NK-92 (cell line): Measurements from ENCODE around the gene NT5C3B.
"Not testable (repeated sequence)": the region's sequence is repeated elsewhere in the genome, so short reads cannot be mapped to it uniquely, and the experiment has no call there.

Experiments
- DNase-seq: peaks from one replicate; lab custom pipeline; 2025; ENCODE audit not compliant: unreplicated experiment; lab: John Stamatoyannopoulos, UW

NT5C3B gene

DNA sequence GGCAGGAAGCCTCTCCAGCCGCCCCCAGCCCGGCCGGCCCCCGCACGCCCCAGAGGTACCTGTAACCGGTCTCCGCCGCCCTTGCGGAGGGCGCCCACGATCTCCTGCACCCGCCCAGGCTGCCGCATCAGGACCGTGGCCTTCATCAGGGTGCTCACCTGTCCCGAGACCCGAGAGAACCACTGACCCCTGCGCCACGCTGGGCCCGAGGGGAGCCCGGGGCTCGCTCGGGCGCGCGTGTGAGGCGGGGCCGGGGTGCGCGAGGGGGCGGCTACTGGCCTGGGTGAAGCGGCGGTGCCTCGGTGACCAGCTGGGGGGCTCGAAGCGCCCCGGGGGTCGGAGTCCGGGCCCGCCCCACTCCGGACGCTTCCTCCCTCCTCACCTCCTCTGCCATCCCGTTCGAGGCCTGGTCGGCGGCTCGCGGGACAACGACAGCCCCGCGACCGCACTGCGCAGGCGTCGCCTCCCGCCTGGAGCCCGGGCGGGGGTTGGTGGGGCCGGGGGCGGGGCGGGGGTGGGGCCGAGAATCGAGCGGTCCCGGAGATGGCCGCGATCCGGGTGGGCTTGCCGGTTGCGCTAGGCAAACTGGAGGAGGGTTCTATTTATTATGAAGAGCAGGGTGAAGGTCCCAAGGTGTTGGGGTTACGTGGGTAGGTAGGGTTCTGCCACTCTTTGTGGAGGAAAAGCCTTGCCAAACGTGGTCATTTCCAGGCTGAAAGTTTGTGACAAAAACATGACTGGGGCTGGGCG lies at the start of gene NT5C3B:
Gene NT5C3B (minus strand): TSS at position 433 of the 750 bp plus-strand sequence. CDS start 39 bp downstream, at position 394.
- no peak for DNase-seq

DNA sequence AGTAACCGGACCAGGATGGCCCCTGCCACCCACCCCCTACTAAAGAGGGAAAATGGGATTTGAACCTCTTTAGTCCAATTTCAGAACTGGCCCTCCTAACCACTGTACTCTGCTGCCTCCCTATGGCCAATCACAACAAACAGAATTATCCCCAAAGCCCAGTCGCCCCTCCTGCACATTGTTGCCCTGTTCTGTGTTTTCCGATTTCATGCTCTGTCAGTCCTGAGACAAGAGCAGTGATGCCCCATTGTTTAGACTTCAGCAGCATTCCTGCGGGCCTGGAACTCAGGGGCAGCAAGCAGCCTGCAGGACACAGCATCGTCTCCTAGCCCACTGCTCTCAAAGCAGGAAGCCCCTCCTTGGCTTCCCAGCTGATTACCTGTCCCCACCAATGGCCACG lies 49.7 kb upstream of the NT5C3B start:
- no peak for DNase-seq

DNA sequence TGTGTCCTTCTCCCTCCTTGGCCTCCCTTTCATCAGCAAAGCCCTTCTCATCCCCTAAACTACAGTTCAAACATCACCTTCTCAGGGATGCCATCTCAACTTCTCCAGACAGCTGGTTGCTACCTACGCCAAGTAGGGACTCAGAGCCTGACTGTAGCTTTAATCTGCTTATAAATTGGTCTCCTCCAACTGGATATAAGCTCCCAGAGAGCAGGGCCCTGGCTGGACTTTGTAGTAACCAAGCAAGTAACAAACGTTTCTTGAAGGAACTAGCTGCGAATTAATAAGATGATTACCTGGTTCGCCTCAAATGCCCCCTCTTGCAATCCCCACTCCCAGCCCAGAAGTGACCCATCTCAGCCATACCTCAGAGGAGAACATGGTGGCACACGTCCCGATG lies 46.7 kb upstream of the NT5C3B start:
- DNase-seq: no peak

DNA sequence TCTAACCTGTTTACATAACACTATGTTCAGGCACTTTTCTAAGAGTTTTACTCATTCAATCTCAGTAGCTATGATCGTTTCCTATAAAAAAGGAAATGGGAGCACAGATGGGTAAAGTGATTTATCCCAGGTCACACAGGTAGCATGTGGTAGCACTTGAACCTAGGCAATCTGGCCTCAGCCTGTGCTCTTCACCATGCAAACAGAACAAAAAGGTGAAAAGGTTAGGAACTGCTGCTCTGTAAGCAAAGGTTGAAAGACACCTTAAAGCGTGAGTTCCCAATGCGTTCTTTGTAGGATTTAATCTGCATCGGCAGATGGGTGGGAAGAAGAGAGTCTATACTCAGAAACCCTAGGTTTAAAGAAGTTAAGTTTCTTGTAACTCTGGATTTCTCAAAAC lies 44.1 kb upstream of the NT5C3B start:
- no peak for DNase-seq

DNA sequence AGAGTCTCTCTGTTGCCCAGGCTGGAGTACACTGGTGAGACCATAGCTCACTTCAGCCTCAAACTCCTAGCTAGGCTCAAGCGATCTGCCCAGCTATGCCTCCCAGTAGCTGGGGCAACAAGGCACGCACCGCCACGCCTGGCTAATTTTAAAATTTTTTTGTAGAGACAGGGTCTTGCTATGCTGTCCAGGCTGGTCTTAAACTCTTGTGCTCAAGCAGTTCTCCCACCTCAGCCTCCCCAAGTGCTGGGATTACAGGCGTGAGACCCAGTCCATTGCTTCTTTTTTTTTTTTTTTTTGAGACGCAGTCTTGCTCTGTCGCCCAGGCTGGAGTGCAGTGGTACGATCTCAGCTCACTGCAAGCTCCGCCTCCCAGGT lies 38.2 kb upstream of the NT5C3B start:
- DNase-seq: not testable (repeated sequence)

DNA sequence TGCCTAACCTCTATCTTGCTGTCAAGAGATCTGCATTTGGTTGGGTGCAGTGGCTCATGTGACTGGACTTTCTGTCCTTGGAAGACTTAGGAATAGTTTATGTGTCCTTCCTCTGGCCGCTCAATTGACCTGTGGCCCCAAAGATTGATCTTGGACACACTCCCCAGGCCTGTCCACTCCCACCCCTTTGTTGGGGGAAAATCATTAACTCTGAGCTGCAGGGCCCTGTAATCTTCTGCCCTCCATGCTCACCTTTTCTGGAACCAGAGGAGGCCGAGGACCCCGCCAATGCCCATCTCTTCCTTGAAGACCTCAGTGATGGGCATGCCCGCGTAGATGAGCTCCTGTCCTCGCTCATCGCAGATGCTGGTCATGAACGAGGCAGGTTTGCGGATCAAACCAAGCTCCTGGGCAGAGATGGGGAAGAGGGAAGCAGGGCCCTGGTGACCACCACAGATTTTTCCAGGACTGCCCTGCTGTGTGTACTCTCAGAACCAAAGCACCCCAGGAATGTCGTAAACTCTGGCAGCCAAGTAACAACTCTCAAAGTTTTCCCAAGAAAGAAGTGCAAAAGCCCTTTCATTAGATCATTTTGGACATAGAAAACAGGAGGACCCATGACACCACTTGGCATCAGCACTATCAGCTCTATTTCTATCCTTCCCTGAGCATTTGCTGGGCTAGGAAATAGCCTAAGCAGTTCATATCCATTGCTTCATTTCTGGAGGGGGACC lies 37.7 kb upstream of the NT5C3B start:
- DNase-seq: no peak

DNA sequence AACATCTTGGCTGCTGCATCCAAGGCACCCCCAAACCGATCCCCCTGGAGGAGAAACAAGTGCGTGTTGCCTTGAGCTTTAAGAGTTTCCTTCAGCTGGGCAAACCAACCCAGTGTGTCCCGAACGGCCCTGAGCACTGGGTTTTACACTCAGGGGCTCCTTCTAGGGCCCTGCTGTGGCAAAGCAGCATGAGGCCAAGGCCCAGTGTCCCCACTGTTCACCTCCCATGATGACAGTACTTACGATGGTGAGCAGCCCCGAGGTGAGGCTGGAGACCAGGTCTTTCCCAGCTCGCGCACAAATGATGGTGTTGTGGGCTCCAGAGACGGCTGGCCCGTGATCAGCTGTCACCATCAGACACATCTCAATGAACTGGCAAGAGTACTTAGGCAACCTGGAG lies 35.8 kb upstream of the NT5C3B start:
- DNase-seq: no peak

DNA sequence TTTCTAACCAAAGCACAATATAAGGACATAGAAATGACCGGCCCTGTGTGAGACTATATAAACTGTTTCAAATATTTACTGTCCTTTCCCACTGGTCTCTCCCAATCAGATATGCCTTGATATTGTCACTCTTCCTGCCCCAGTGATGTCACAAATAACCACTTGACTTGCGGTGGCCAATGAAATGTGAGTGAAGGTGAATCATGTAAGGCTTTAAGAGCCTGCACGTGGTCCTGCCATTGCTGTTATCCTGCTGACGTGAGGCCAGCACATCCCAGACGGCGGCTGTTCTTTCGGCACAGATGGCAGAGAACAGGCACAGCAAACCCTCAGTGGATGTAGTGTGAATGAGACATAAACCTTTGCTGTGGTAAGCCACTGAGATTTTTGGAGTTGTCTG lies 34.6 kb upstream of the NT5C3B start:
- no peak for DNase-seq

DNA sequence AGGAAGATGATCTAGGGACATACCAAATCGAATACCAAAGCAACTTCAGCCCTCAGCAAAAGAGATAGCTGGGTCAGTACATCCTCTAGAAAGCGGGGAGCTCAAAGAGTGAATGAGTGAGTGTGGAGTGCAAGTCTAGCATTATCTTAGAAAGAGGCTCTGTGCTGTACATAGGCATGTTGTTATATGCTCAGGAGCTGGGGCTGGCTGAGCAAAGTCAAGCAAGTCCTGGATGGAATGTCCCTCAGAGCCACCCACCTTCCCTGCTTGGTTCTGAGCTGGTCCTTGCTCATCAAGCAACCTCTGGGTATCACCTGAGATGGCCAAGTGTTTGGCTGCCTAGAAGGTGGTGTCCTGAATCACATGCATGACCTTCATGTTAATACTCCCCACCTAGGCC lies 34.1 kb upstream of the NT5C3B start:
- no peak for DNase-seq

DNA sequence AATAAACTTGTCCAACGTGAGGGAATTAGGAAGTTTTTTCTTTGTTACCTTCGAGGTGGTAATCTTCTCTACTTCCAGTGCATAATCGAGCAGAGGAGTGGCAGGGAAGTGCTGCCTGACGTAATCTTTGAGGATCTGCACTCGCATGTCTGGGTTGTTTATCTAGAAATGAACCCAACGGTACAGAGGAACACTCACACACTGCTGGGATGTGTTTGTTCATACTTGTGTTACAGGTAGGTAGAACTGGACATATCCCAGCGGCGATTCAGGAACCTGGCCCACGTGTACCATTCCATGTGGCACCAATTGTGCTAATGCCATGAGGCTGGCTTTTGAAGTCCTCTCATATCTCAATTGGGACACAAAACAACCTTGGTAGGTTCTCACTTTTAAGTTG lies 33.4 kb upstream of the NT5C3B start:
- DNase-seq: no peak

DNA sequence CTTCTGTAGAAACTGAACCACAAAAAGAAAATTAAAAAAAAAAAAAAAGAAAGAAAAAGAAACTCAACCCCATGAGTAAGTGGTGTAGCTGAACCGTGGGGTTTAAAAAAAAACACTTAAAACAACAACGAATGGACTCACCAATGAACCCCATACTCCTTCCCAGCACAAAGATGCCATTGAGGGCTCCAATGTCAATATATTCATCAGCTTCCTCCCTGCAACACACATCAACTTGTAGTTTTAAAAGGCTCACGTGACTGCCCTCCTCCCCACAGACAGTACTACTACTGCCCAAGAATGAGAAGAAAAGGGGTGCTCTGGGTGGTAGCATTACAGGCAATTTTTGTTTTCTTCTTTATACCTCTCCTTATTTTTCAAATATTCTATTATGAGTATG lies 32.5 kb upstream of the NT5C3B start:
- no peak for DNase-seq

DNA sequence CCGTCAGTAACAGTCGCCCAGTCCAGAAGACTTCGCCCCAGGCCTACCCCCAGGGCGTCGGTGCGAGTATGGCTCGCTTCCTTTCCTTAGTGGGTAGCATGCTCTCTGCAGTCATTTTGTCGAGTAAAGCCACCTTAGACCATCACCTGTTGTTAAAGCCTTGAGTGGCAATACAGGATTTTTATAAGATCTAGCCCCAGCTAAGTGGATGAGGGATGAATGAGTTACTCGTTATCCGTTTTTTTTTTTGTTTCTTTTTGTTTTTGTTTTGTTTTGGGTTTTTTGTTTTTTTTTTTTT lies 29.5 kb upstream of the NT5C3B start:
- no peak for DNase-seq

DNA sequence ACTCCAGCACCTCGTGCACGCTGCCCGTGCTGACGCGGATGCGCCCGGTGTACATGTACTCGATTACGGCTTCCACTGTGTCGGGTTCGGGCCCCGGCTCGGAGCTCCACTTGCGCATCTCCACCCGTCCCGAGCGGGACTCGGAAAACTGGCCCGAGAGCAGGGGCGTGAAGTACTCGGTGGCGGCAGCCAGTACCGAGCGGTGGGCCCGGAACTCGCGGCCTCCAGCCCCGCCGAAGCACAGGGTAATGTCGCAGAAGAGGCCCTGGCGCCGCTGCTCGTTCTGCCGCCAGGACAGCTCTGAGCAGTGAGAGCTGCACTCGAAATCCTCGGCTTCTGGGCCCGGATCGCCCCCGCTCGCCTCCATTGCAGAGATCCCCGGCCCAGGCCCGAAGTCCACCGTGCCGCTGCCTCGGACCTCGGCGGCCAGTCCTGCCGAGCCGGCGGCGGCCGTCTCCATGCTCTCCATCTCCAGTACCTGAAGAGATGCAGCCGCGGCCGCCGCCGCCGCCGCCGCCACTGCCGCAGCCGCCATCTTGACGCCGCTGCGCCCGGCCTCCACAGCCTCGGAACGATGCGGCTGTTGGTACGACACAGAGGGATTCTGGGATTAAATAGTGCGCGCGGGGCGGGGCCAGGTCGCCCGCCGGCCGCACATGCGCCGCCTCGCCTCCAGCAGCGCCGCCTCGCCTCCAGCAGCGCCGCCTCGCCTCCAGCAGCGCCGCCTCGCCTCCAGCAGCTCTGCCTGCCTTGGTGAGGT lies 29.0 kb upstream of the NT5C3B start, which contains the start of gene KLHL11:
Gene KLHL11 (minus strand): TSS at position 588 of the 760 bp plus-strand sequence. CDS start 53 bp downstream, at position 535.
- DNase-seq: no peak

DNA sequence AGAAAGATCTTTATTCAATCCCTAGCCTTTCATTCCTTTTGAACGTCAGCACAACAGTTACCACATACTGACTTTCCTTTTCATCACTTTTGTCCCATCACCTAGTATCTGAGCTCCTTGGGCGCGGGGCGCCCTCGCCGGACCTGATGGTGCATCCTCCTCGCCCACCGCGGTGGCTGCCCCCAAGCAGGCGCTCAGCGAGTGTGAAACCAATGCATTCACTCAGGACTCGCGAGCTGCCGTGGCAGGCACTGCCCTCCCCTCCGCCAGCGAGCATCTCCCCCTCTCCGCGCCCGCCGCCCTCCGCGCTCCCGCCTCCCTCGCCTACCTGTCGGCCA lies 28.4 kb upstream of the NT5C3B start:
- DNase-seq: no peak

DNA sequence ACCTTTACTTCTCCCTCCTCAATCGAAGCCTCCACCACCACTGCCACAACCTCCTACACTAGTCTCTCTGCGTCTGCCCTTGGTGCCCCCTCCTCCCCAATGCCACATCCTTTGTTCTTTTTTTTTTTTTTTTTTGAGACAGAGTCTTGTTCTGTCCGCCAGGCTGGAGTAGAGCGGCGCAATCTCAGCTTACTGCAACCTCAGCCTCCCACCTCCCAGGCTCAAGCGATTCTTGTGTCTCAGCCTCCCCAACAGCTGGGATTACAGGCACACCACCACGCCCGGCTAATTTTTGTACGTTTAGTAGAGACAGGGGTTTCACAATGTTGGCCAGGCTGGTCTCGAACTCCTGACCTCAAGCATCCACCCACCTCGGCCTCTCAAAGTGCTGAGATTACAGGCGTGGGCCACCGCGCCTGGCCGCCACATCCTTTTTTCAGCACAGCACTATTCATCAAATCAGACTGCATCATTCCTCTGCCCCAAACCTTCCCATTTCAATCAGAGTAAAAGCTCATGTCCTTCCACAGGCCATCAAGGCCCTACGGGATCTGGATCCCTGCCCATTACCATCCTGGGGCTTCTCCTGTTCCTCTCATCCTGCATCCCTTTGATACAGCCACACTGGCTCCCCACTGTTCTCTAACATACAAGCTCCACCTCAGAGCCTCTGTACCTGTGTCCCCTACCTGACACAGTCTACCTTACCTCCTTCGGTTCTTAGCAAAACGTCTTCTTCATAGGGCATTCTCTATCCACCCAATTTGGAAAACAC lies 27.2 kb upstream of the NT5C3B start:
- no peak for DNase-seq

DNA sequence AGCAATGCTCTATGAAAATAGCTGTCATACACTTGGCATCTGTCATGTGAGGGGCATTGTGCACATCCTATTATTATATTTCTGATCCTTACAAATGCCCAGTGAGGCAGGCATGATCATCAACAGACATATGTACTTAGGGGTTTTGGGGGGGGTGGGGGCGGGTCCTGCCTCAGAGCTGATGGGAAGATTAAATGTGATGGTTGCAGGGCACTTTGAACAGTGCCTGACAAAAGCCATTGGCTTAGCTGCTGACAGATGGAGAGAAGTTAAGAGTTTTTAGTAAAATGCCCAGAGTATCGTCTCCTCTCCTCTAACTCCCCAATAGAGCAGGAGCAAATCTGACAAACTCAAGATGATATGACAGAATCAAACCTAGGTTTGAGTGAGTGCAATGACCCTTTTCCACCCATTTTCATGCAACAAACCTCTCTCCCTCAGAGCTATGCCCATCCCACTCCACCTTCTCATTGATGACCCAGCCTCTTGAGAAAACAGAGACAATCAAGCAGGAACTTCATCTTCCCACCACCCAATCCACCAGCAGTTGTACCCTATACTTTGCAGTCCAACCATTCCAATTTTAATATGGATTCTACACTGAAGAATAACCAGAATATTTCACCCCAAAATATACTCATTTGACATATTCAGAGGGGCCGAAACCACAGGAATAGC lies 24.4 kb upstream of the NT5C3B start:
- no peak for DNase-seq

DNA sequence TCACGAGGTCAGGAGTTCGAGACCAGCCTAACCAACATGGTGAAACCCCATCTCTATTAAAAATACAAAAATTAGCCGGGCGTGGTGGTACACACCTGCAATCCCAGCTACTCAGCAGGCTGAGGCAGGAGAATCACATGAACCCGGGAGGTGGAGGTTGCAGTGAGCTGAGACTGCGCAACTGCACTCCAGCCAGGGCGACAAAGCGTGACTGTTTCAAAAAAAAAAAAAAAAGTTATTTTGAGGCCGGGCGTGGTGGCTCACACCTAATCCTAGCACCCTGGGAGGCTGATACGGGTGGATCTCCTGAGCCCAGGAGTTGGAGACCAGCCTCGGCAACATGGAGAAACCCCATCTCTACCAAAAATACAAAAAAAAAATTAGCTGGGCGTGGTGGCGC lies 15.3 kb upstream of the NT5C3B start:
- DNase-seq: not testable (repeated sequence)

DNA sequence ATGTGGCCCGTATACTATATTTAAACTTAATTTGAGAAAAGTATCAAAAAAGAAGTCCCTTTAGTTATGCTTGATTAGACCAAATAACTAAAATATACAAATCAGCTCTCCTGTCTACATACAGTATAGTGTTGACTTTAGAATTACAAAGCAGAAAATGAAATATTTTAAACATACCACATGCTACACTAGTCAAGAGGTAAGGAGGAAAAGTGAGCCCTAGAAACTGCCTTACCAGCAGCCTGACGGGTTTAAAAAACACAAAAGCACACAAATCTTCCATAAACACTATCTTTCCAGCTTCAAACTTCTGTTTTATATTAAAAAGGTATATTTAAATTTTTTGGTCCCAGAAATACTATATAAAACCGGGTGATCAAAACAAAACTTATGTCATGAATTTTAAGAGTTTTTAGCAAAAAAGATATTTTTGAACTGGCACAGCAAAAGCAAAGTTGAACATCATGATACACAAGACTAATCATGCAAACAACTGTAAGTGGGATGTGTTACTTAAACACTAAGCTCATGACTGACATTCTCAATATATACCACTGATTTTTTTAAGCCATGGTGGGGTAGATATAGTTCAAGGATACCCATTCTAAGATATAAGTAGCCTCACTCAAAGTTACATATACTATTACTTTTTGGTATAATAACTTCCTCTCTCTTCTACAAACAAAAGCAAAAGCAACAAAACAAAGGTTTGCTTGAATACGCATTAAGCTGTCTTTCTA lies 13.4 kb upstream of the NT5C3B start:
- DNase-seq: no peak

DNA sequence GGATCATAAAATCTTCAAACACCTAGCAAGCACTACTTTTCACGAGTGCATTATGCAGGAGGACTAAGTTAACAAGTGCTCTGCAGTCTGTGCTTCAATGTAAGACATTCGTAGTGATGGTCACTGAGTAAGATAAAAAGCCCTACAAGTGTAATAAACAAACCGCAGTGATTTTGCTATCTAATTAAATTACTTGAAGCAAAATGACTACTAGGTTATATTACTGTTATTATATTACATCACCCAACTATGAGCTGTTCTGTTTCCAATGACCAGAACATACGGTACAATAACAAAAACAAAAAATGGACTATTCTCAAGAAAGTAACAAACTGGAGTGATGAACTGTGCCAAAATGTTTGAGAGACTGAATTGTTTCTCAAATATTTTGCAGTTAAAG lies 12.8 kb upstream of the NT5C3B start:
- no peak for DNase-seq

DNA sequence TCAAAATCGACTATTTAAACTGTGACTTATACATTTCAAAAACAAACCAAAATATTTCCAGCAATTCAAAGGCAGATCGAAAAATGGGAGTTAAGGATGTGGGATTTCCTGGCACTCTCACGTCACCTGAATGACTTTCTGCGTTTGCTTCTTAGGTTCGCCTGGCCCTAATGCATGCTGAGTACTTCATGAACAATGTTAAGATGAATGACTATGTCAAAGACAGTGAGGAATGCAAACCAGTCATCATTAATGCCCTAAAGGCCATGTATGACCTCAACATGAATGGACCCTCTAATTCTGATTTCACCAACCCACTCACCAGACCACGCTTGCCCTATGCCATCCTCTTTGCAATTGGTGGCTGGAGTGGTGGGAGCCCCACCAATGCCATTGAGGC lies 8.9 kb upstream of the NT5C3B start:
- no peak for DNase-seq
